HEK293T (cell line): ENCODE data around the gene THRB.

Source experiments
- SP1 ChIP-seq: fragments of 450-650 bp; IDR thresholded peaks from 2 replicates; pipeline ENCODE4 v1.6.1; 2017
- TARDBP ChIP-seq: fragments of 450-650 bp; IDR thresholded peaks from 2 replicates; pipeline ENCODE4 v1.6.1; 2016

- no peak for TF ChIP-seq SP1
- no peak for TF ChIP-seq TARDBP
Measured at GRCh38 chr3:24288496-24289236, 206.0 kb downstream of the THRB start.
